Astrocyte (in vitro differentiated cells and primary cell): ENCODE measurements around the gene SLN. TPM values are rescaled to one million over a fixed set of nuclear protein-coding genes. Genes with fewer than 3 reads are reported as not detected.

ENCODE experiments used
- DNase-seq: peaks from one replicate; pipeline ENCODE4 v3.0.0-alpha.2; 2010; ENCODE audit warnings: low read depth
- FAIRE-seq: peaks from 2 replicates; lab custom pipeline; 2011; peaks lifted over from hg19 to GRCh38; lab: Jason Lieb, UNC
- H2AFZ ChIP-seq: 2 replicates; pipeline ENCODE4 v1.6.0; 2012; ENCODE audit warnings: low read depth, low read length, inconsistent platforms
- H3K27ac ChIP-seq: 2 replicates; pipeline ENCODE4 v1.5.1; 2011; ENCODE audit warnings: low read depth, low read length, inconsistent platforms
- H3K27me3 ChIP-seq: 2 replicates; pipeline ENCODE4 v1.6.0; 2011; ENCODE audit warnings: low read length, inconsistent platforms; ENCODE audit not compliant: insufficient read depth
- H3K36me3 ChIP-seq: 2 replicates; pipeline ENCODE4 v1.5.1; 2011; ENCODE audit warnings: low read length, inconsistent platforms; ENCODE audit not compliant: insufficient read depth
- H3K4me1 ChIP-seq: 2 replicates; pipeline ENCODE4 v1.5.1; 2011; ENCODE audit warnings: low read length, inconsistent platforms; ENCODE audit not compliant: insufficient read depth
- H3K4me2 ChIP-seq: 2 replicates; pipeline ENCODE4 v1.6.0; 2012; ENCODE audit warnings: low read length, inconsistent platforms
- H3K4me3 ChIP-seq: 2 replicates; pipeline ENCODE4 v1.5.1; 2011; ENCODE audit warnings: low read depth, mild to moderate bottlenecking, low read length, inconsistent platforms; ENCODE audit not compliant: insufficient read depth
- H3K79me2 ChIP-seq: 2 replicates; pipeline ENCODE4 v1.6.0; 2012; ENCODE audit warnings: mild to moderate bottlenecking, low read length, inconsistent platforms; ENCODE audit not compliant: insufficient read depth
- H3K9ac ChIP-seq: 2 replicates; pipeline ENCODE4 v1.6.0; 2012; ENCODE audit warnings: mild to moderate bottlenecking, low read length, inconsistent platforms
- H3K9me3 ChIP-seq: 2 replicates; pipeline ENCODE4 v1.5.1; 2012; ENCODE audit warnings: low read depth, mild to moderate bottlenecking, low read length, inconsistent platforms; ENCODE audit not compliant: insufficient read depth
- H4K20me1 ChIP-seq: 2 replicates; pipeline ENCODE4 v1.6.0; 2012; ENCODE audit warnings: low read length, inconsistent platforms; ENCODE audit not compliant: insufficient read depth
- H3K27ac Mint-ChIP-seq: one replicate; pipeline ENCODE4 v1.8.0; 2021; ENCODE audit warnings: mild to moderate bottlenecking, mixed read lengths; ENCODE audit not compliant: unreplicated experiment
- H3K27me3 Mint-ChIP-seq: one replicate; pipeline ENCODE4 v1.8.0; 2021; ENCODE audit warnings: low read depth, mixed read lengths; ENCODE audit not compliant: unreplicated experiment
- H3K36me3 Mint-ChIP-seq: one replicate; pipeline ENCODE4 v1.8.0; 2021; ENCODE audit warnings: low read depth, mixed read lengths; ENCODE audit not compliant: unreplicated experiment
- H3K4me1 Mint-ChIP-seq: one replicate; pipeline ENCODE4 v1.8.0; 2021; ENCODE audit warnings: low read depth, mixed read lengths; ENCODE audit not compliant: unreplicated experiment
- H3K4me3 Mint-ChIP-seq: one replicate; pipeline ENCODE4 v1.8.0; 2021; ENCODE audit warnings: mild to moderate bottlenecking, moderate library complexity, mixed read lengths; ENCODE audit not compliant: unreplicated experiment
- H3K9me3 Mint-ChIP-seq: one replicate; pipeline ENCODE4 v1.8.0; 2021; ENCODE audit warnings: mild to moderate bottlenecking, mixed read lengths; ENCODE audit not compliant: unreplicated experiment
- CTCF ChIP-seq: IDR thresholded peaks from 2 replicates; pipeline ENCODE4 v1.5.1; 2011; ENCODE audit warnings: low read depth, mild to moderate bottlenecking, inconsistent platforms, low read length, moderate library complexity; ENCODE audit not compliant: insufficient read depth
- EZH2 ChIP-seq: IDR thresholded peaks from 2 replicates; pipeline ENCODE4 v1.6.1; 2012; ENCODE audit warnings: mild to moderate bottlenecking, low read length, inconsistent platforms; ENCODE audit not compliant: insufficient read depth
- total RNA-seq: library from RNA; stranded (reverse); gene quantifications from 2 replicates; pipeline ENCODE4 v1.2.1, GENCODE V29; 2021

The SLN gene
- total RNA-seq, 1 donor from 2014 or later: 4.9 TPM

- Mint-ChIP-seq H3K27ac (no peak overlapping the region), H3K27me3 (no peaks in the 10 kb centered on the region), H3K36me3 (no peaks in the 10 kb centered on the region), H3K4me1 (peaks cover 15% of the 10 kb centered on the region), H3K9me3 (no peaks in the 10 kb centered on the region), H3K4me3 (no peak overlapping the region)
- Histone ChIP-seq H3K27me3 (peaks cover 4% of the 10 kb centered on the region), H3K79me2 (no peaks in the 10 kb centered on the region), H3K27ac (no peak overlapping the region), H2AFZ (no peak overlapping the region), H3K9ac (no peak overlapping the region), H4K20me1 (no peaks in the 10 kb centered on the region), H3K4me1 (peaks cover 3% of the 10 kb centered on the region), H3K4me3 (no peak overlapping the region), H3K36me3 (no peaks in the 10 kb centered on the region), H3K4me2 (no peak overlapping the region), H3K9me3 (no peaks in the 10 kb centered on the region)
- no peak for DNase-seq
- FAIRE-seq: no peak
- TF ChIP-seq EZH2 (no peak), CTCF (no peak)
Measured at GRCh38 chr11:107722662-107723061, 10.8 kb upstream of the SLN start.

GRCh38 chr11:107721207-107721606 lies 9.4 kb upstream of the SLN start:
- Mint-ChIP-seq H3K4me3 (no peak overlapping the region), H3K9me3 (no peaks in the 10 kb centered on the region), H3K27me3 (no peaks in the 10 kb centered on the region), H3K36me3 (no peaks in the 10 kb centered on the region), H3K4me1 (peaks cover 15% of the 10 kb centered on the region), H3K27ac (no peak overlapping the region)
- no peak overlapping the region for H3K27ac ChIP-seq
- H3K9me3 ChIP-seq: no peaks in the 10 kb centered on the region
- peaks cover 9% of the 10 kb centered on the region for H3K4me1 ChIP-seq
- no peaks in the 10 kb centered on the region for H3K36me3 ChIP-seq
- no peak overlapping the region for H3K4me2 ChIP-seq
- FAIRE-seq (no peak), DNase-seq (no peak)
- H3K9ac ChIP-seq: no peak overlapping the region
- no peak overlapping the region for H3K4me3 ChIP-seq
- H3K27me3 ChIP-seq: peaks cover 4% of the 10 kb centered on the region
- H4K20me1 ChIP-seq: no peaks in the 10 kb centered on the region
- H3K79me2 ChIP-seq: no peaks in the 10 kb centered on the region
- H2AFZ ChIP-seq: no peak overlapping the region
- TF ChIP-seq CTCF: no peak
- no peak for TF ChIP-seq EZH2

GRCh38 chr11:107720303-107720774 lies 8.5 kb upstream of the SLN start:
- no peak overlapping the region for H3K27ac ChIP-seq
- H4K20me1 ChIP-seq: no peaks in the 10 kb centered on the region
- H3K4me1 Mint-ChIP-seq: peaks cover 15% of the 10 kb centered on the region
- H3K9me3 Mint-ChIP-seq: no peaks in the 10 kb centered on the region
- H3K4me3 ChIP-seq: no peak overlapping the region
- FAIRE-seq (no peak), DNase-seq (no peak)
- H3K4me2 ChIP-seq: peak overlapping the region; percentile 0
- no peaks in the 10 kb centered on the region for H3K36me3 Mint-ChIP-seq
- no peak overlapping the region for H3K4me3 Mint-ChIP-seq
- no peaks in the 10 kb centered on the region for H3K27me3 Mint-ChIP-seq
- H2AFZ ChIP-seq: no peak overlapping the region
- H3K36me3 ChIP-seq: no peaks in the 10 kb centered on the region
- peaks cover 9% of the 10 kb centered on the region for H3K4me1 ChIP-seq
- TF ChIP-seq EZH2 (no peak), CTCF (no peak)
- no peak overlapping the region for H3K9ac ChIP-seq
- H3K9me3 ChIP-seq: no peaks in the 10 kb centered on the region
- no peaks in the 10 kb centered on the region for H3K79me2 ChIP-seq
- peaks cover 5% of the 10 kb centered on the region for H3K27me3 ChIP-seq
- peak overlapping the region; percentile 29 for H3K27ac Mint-ChIP-seq
